H1 (cell line): ENCODE data around the gene CNBD2. TPM values are rescaled to one million over a fixed set of nuclear protein-coding genes. Genes with fewer than 3 reads are reported as not detected.
A peak's percentile ranks its signal among the peaks of the same experiment; 100 is the strongest.

Experiments used
- ASH2L ChIP-seq: fragments of 200-600, 300-600 bp; sonication (generic); IDR thresholded peaks from one replicate; pipeline ENCODE4 v1.7.1; 2017; ENCODE audit warnings: low read length
- BACH1 ChIP-seq: IDR thresholded peaks from 2 replicates; pipeline ENCODE4 v1.6.1; 2012; ENCODE audit warnings: low read length, improper control_type of control experiment
- CREB1 ChIP-seq: IDR thresholded peaks from 2 replicates; pipeline ENCODE4 v1.6.1; 2012; ENCODE audit warnings: inconsistent platforms
- EGR1 ChIP-seq: IDR thresholded peaks from 2 replicates; pipeline ENCODE4 v1.6.1; 2011; ENCODE audit warnings: low read depth, low read length, borderline replicate concordance
- EP300 ChIP-seq, 2 experiments: IDR thresholded peaks; 1 replicate in 1 of 2; 2 replicates in 1 of 2; pipeline ENCODE4 v1.6.1; 2011 to 2012; ENCODE audit warnings: low read depth in 2 of 2, low read length in 2 of 2, mild to moderate bottlenecking in 2 of 2, borderline replicate concordance in 1 of 2, inconsistent platforms in 1 of 2, moderate library complexity in 1 of 2
- FOSL1 ChIP-seq: IDR thresholded peaks from 2 replicates; pipeline ENCODE4 v1.6.1; 2011; ENCODE audit warnings: mild to moderate bottlenecking, low read depth, low read length, moderate library complexity; ENCODE audit not compliant: insufficient read depth
- KDM5A ChIP-seq: fragments of 200-600 bp; IDR thresholded peaks from 2 replicates; pipeline ENCODE4 v1.7.1; 2012; ENCODE audit warnings: mild to moderate bottlenecking, low read length, inconsistent platforms, mixed read lengths
- MAFK ChIP-seq: IDR thresholded peaks from 2 replicates; pipeline ENCODE4 v1.6.1; 2012; ENCODE audit warnings: low read depth, mild to moderate bottlenecking, improper control_type of control experiment, low read length
- POU5F1 ChIP-seq: IDR thresholded peaks from 2 replicates; pipeline ENCODE4 v1.6.1; 2011; ENCODE audit warnings: low read depth, mild to moderate bottlenecking, low read length, moderate library complexity
- RAD21 ChIP-seq, 2 experiments: IDR thresholded peaks in 1 of 2; conservative IDR thresholded peaks in 1 of 2; 2 replicates each; pipeline ENCODE4 v1.6.1; 2011; ENCODE audit warnings: low read depth in 2 of 2, low read length in 2 of 2, improper control_type of control experiment in 1 of 2, inconsistent platforms in 1 of 2, mild to moderate bottlenecking in 1 of 2, moderate library complexity in 1 of 2
- RNF2 ChIP-seq: fragments of 200-900, 300-1000 bp; sonication (generic); IDR thresholded peaks from 2 replicates; pipeline ENCODE4 v1.7.1; 2016; ENCODE audit warnings: borderline replicate concordance, low read depth, mild to moderate bottlenecking, antibody characterized with exemption, low read length; ENCODE audit not compliant: poor library complexity, severe bottlenecking; ENCODE audit errors: missing control alignments
- TBP ChIP-seq: IDR thresholded peaks from 2 replicates; pipeline ENCODE4 v1.6.1; 2011; ENCODE audit warnings: low read depth, low read length, improper control_type of control experiment
- TCF12 ChIP-seq: IDR thresholded peaks from 2 replicates; pipeline ENCODE4 v1.6.1; 2011; ENCODE audit warnings: low read depth, mild to moderate bottlenecking, low read length
- TEAD4 ChIP-seq: IDR thresholded peaks from 2 replicates; pipeline ENCODE4 v1.6.1; 2012; ENCODE audit warnings: low read depth, low read length, inconsistent platforms, mixed read lengths
- YY1 ChIP-seq: IDR thresholded peaks from 2 replicates; pipeline ENCODE4 v1.6.1; 2011; ENCODE audit warnings: low read depth, mild to moderate bottlenecking, low read length
- polyA plus RNA-seq, 7 experiments: library from polyadenylated mRNA; depleted of rRNA in 3 of 7; stranded (reverse) in 5 of 7; unstranded in 2 of 7; fragments of >200 nt in 5 of 7; fragments of 200-250 nt in 2 of 7; gene quantifications; 1 replicate in 5 of 7; 2 replicates in 1 of 7; 4 replicates in 1 of 7; pipeline versions ENCODE4 v1.2.1 to v1.2.3, GENCODE V29; 2011 to 2013; ENCODE audit warnings: missing spikeins in 2 of 7, mixed read lengths in 2 of 7
- total RNA-seq: library from RNA; stranded (reverse); fragmentation: NEBNext Ultra II Directional; extraction: Animal tissue kit (Norgen Biotek cat#: 25700); gene quantifications from 2 replicates; pipeline ENCODE4 v1.2.1, GENCODE V29; 2021
- TF ChIP-seq, protein P1 (sequence below): IDR thresholded peaks from 2 replicates; pipeline ENCODE4 v1.6.1; 2011; ENCODE audit warnings: low read length, improper control_type of control experiment
- TF ChIP-seq, protein P2 (sequence below), 3 experiments: IDR thresholded peaks; 1 replicate in 2 of 3; 2 replicates in 1 of 3; pipeline versions ENCODE4 v1.5.1 to v1.6.1; 2011; ENCODE audit warnings: low read length in 3 of 3, mild to moderate bottlenecking in 3 of 3, inconsistent platforms in 2 of 3, low read depth in 1 of 3, moderate library complexity in 1 of 3; ENCODE audit not compliant: insufficient read depth in 1 of 3; ENCODE audit errors: control extremely low read depth in 1 of 3
- TF ChIP-seq, protein P3 (sequence below): IDR thresholded peaks from 2 replicates; pipeline ENCODE4 v1.6.1; 2012; ENCODE audit warnings: inconsistent platforms

Gene CNBD2
- total and polyA plus RNA-seq, 2 of the 8 experiments (the other 6 are each of a cell fraction or from before 2014, with no cell fraction given), result 2.6 to 4.5 TPM

DNA sequence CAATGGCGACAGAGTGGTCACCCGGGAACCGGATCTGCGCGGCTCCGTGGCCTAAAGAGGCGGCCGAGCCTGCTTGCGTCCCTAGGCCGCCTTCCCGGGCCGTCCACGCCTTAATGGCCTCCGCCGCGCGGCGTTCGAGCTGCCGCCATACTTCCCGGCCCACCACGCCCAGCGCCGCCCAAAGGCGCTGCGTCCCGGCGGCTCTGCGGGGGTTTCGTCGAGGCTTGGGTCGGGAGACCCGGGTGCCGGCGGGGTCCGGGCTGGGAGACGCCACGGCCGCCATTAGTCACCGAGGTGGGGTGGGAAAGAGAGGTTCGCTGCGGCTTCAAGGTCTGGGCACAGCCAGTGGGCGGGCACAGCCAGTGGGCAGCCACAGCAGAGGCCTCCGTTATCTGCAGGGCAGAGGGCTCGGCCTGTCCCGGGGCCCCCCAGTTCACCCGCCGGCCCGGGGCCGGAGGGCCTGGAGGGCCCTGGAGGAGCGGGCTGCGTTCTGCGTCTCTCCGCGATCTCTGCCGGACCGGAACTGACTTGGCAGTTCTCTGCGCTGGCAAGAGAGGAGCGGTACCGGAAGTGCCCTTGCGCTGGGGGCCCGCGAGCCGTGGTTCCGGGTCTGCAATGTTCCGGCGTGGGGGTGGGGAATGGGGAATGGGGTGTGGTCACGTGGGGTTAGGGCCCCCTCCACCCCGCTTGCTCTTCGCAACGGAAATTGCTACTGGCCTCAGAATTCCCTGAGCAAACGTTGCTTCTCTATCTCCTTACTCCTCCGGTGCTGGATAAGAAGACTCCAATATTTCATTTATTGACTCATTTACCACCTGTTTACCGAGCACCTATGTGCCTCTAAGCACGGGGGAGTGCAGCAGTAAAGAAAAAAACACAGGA lies 82.3 kb downstream of the CNBD2 start (continued):
- TF ChIP-seq, protein P1, sequence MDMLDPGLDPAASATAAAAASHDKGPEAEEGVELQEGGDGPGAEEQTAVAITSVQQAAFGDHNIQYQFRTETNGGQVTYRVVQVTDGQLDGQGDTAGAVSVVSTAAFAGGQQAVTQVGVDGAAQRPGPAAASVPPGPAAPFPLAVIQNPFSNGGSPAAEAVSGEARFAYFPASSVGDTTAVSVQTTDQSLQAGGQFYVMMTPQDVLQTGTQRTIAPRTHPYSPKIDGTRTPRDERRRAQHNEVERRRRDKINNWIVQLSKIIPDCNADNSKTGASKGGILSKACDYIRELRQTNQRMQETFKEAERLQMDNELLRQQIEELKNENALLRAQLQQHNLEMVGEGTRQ, result peak; percentile 85
- TF ChIP-seq POU5F1, result no peak
- peak; percentile 23; the same call in 1 of the 2 replicates for TF ChIP-seq CREB1
- TF ChIP-seq ASH2L, result peak; percentile 33
- no peak for TF ChIP-seq RNF2
- no peak for TF ChIP-seq TCF12
- TF ChIP-seq TEAD4, result peak; percentile 36; the same call in 1 of the 2 replicates
- 0 out of 2 replicates have a peak, but pooled peaks have one; percentile 40 for TF ChIP-seq FOSL1
- TF ChIP-seq KDM5A, result no peak
- peak; percentile 66; the same call in 1 of the 2 replicates for TF ChIP-seq MAFK
- TF ChIP-seq RAD21 (IDR thresholded peaks at IDR 0.05 in 1 of 2, conservative IDR thresholded peaks at IDR 0.05 in 1 of 2; ENCODE audit: low read depth in 2 of 2, low read length in 2 of 2), result peak; percentile 3 to 11; a peak in 1 of 4 replicates
- peak in 1 of 2 experiments; percentile 90; a peak in 2 of 3 replicates for TF ChIP-seq EP300 (IDR thresholded peaks at IDR 0.05; ENCODE audit: borderline replicate concordance in 1 of 2, low read depth in 2 of 2, low read length in 2 of 2)
- TF ChIP-seq, protein P2, sequence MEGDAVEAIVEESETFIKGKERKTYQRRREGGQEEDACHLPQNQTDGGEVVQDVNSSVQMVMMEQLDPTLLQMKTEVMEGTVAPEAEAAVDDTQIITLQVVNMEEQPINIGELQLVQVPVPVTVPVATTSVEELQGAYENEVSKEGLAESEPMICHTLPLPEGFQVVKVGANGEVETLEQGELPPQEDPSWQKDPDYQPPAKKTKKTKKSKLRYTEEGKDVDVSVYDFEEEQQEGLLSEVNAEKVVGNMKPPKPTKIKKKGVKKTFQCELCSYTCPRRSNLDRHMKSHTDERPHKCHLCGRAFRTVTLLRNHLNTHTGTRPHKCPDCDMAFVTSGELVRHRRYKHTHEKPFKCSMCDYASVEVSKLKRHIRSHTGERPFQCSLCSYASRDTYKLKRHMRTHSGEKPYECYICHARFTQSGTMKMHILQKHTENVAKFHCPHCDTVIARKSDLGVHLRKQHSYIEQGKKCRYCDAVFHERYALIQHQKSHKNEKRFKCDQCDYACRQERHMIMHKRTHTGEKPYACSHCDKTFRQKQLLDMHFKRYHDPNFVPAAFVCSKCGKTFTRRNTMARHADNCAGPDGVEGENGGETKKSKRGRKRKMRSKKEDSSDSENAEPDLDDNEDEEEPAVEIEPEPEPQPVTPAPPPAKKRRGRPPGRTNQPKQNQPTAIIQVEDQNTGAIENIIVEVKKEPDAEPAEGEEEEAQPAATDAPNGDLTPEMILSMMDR (IDR thresholded peaks at IDR 0.05; ENCODE audit: control extremely low read depth in 1 of 3, insufficient read depth in 1 of 3, low read depth in 1 of 3, low read length in 3 of 3), result no peak
- TF ChIP-seq TBP, result peak; percentile 97
- TF ChIP-seq, protein P3, sequence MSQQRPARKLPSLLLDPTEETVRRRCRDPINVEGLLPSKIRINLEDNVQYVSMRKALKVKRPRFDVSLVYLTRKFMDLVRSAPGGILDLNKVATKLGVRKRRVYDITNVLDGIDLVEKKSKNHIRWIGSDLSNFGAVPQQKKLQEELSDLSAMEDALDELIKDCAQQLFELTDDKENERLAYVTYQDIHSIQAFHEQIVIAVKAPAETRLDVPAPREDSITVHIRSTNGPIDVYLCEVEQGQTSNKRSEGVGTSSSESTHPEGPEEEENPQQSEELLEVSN, result 0 out of 2 replicates have a peak, but pooled peaks have one; percentile 14
- TF ChIP-seq BACH1, result no peak
- peak; percentile 43; the same call in 1 of the 2 replicates for TF ChIP-seq EGR1
- peak; percentile 82 for TF ChIP-seq YY1
